HG02840 (cell line): ENCODE data around the gene MAPK8IP1.

ENCODE experiments used
- ATAC-seq: cut with Tn5 transposase; IDR thresholded peaks from one replicate; pipeline ENCODE4 v1.9.1; 2021; ENCODE audit warnings: mild to moderate bottlenecking, moderate library complexity, moderate number of reproducible peaks; ENCODE audit not compliant: unreplicated experiment, low FRiP score

The MAPK8IP1 gene

DNA sequence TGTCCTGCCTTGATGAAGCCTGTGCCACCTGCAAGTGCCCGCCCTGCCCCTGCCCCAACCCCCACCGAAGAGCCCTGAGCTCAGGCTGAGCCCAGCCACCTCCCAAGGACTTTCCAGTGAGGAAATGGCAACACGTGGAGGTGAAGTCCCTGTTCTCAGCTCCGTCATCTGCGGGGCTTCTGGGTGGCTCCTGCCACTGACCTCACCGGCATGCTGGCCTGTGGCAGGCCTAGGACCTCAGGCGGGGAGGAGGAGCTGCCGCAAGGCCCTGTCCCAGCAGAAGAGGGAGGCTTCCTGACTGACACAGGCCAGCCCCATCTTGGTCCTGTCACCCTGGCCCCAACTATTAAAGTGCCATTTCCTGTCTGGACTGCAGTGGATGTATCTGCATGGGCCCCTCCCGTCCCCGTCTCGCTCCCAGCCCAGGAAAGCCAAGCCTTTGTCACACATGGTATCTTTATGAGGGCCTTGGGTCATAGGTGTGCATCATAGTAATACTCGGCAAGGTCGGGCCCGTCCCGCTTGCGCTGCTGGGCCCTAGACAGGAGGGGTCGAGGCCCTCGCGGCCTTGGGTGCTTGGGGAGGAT lies 20.7 kb downstream of the MAPK8IP1 start:
- ATAC-seq: no peak

DNA sequence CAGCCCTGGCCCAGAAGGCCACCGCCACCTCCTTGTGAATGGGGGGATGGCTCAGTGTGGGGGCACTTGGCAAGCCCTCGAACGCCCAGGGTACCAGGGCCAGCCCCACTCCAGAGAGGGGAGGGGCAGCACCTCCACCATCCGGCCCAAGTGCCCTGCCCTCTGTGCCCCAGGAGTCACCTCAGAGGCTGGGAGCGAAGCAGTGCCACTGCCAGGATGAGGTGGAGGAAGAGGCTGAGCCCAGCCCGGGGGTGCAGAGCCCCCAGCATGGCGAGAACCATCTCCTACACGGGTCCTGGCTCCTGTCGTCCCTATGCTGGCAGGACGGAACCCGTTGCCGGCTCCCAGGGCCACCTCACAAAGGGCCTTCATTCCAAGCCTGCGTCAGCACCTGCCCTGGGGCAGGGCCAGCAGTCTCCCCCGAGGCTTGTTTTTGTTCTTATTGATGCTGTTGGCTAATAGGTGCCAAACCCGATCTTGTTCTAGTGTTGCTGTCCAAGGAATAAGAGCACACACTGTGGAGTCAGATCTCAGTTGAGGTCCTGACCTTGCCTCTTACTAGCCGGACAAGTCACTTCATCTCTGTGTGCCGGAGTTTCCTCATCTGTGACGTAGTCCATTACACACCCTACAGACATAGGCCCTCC lies 21.6 kb downstream of the MAPK8IP1 start, which contains the start of gene FREY1:
FREY1 (minus strand) TSS at position 307 of the 647 bp plus-strand sequence; CDS start at position 281, 26 bp downstream.
- no peak for ATAC-seq

DNA sequence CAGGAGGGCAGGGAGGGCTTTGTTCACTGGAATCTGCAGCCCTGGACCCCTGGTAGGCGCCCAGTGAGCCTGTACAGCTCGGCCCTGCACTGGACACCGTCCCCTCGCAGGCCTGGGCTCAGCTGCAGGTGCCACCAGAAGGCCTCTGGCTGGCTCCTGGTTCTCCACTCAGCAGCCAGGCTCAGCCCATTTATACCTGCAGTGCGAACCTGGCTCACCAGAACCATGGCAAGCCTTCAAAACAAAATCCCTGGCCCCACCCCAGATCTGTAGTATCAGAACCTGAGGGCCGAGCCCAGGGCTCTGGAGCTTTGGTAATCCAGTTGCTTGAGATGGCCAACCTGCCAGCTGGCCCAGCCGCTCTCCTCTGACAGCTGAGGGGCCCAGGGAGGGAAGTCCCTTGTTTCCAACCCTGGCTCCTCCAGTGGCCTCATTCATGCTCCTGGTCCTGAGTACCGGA lies 22.5 kb downstream of the MAPK8IP1 start:
- ATAC-seq: no peak

DNA sequence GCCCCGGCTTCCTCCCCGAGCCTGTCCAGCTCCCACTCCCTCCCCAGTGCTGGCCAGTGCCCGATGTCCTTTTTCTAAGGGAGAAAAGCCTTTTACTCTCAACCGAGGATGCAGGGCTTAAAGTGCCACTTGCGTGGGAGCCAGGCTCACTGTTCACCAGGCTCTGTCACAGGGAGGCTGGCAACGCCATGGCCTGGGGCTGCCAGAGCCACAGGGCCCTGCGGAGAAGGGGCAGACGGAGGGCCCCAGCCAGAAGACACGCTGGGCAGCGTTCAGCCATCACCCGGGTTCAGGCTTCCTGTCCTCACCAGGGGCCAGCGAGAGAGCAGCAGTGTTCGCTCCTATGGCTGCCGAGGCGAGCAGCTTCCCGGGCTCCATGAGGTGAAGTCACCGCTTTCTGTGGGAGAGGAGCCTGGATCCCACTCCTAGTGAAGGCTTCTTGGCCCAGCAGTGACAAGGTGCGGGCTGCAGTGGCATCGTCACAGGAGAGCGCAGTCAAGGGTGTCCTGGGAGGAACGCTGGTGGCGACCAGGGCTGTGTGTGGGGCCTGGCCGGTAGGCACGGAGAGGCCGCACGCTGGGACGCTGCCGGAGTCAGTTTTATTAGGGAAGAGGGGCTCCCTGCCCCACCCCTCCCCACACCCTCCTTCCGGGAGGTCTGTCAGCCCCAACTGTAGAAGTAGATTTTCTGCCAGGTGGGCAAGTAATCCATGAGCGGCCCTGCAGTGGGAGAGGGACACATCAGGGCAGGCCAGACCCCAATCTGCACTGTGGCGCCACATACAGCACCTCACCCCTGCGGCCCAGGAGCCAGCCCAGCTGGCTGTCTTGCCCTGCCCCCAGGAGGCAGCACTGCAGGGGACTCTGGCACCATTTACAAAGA lies 24.4 kb downstream of the MAPK8IP1 start:
- no peak for ATAC-seq

DNA sequence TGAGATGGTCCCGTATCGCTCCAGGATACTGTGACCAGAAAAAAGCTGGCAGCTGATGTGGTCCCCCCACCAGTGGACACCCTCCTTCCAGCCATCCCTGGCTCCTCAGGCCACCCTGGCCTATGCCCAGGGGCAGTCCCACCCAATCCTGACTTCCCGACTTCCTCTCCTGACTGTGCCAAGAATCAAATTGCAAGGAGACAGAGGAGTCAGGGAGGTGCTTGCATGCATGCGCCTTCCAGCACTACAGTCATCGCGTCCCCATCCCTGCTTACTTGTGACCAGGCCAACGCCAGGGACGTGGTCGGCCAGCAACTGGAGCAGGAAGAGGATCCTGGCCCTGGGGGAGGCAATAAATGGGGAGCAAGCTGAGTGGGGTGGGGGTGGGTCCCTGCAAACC lies 25.2 kb downstream of the MAPK8IP1 start:
- no peak for ATAC-seq

DNA sequence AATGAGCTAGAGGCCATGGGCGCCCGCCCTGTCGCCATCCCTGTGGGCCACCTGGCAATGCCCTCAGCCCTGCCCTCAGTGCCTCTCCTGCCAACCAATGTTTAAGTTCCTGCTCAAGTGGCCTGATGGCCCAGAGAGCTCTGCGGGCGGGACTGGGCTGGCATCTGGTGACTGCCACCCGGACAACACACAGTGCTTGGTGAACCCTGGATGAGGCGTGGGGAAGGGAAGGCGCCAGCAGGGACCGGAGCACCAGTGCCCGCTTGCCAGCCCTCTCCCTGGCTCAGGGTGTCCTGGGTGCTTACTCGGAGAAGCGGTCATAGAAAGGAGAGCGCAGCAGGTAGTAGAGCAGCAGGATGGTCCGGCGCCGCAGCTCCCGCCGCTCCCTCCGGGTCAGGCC lies 28.1 kb downstream of the MAPK8IP1 start:
- no peak for ATAC-seq

DNA sequence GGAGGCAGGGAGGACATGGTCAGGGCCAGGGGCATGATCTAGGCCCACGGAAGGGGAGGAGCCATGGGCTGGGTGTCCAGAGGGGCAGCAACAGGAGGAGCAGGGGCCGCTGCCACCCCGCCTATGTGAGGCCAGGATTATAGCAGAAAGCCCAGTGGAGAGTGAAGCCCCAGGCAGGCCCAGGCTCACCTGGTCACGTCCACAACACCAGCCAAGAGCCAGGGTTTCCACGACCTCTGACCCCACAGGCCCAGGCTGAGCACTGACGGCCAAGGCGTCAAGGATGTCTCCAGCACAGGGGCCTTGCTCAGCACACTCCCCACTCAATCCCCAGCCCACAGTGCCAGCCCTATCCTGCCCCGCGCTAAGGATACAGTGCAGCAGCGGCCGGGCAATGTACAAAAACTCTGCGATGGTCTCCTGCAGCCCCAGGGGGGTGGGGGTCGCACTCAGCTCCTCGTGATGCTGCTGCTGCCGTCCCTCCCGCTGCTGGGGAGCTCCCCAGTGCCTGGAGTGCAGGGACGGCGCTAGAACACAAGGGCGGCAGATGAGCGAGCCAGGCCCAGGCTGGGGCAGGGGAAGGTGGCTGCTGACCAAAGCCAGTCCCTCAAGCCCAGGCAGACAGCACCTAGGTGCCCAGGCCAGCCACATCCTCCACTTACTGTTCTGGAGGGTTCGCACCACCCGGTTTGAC lies 28.6 kb downstream of the MAPK8IP1 start:
- ATAC-seq: no peak

DNA sequence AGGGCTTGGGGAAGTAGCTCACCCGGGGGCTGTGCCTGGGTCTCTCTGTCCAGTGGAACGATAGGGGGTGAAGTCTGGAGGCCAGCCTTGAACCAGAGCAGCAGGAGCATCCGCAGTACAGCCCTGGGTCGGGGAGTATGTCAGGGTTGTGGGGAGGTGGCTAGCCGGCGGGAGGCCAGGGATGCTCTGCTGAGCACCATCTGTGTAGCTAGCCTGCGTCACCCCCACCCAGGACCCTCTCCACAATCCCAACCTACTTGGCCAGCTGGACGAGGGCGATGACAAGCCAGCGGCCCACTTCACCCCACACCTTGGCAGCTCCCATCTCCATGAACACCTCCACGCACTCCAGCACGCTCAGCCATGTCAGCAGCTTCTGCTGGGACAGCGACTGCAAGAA lies 30.0 kb downstream of the MAPK8IP1 start:
- no peak for ATAC-seq

DNA sequence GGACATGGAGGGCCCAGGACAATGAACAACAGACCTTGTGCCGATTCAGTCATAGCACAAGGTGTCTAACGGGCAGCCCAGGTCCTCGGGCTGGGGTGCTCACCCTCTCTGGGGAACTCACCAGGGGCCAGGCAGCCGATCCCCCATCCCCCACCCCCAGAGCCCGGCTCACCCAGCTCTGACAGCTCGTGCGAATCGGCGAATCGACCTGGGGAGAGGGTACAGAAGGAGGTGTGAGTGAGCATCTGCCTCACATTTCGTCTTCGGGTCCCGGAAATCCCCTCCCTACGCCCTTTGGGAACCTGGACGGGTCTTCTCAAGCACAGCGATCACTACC lies 31.8 kb downstream of the MAPK8IP1 start:
- peak; percentile 2 for ATAC-seq

DNA sequence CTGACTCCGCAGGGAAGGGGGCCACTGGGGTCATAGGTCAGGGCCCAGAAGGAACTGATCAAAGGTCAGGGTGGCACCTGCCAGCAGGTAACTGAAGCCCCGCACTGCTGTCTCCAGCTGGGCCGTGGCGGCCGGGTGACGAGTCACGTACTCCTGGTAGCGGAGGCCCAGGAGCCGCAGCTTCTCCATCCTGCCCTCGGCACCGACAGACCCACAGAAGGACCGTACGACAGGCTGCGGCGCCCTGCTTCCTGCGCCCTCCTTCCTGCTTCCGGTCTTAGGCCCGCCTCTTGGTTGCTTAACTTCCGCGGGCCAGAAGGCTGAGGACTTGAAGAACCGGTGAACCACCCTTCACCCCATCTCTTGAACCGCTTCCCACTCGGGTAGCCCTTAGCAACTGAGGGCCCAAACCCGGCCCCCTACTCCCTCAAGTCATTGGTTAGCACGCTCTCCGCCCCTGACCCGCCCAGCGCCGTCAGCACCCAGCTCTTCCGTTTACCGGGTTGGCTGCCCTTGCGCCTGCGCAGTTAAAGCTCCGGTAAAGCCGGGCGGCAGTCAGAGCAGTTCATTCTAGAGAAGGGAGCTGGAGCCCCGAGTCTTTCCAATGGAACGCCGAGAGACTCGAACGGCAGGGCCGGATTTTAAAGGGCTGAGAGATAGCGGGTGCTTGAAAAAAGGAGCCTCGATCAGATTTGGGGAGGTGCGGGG lies 32.3 kb downstream of the MAPK8IP1 start, which contains the start of gene PEX16:
PEX16 (minus strand) TSS at position 255 of the 708 bp plus-strand sequence; CDS start at position 189, 66 bp downstream.
- peak; percentile 90 for ATAC-seq

DNA sequence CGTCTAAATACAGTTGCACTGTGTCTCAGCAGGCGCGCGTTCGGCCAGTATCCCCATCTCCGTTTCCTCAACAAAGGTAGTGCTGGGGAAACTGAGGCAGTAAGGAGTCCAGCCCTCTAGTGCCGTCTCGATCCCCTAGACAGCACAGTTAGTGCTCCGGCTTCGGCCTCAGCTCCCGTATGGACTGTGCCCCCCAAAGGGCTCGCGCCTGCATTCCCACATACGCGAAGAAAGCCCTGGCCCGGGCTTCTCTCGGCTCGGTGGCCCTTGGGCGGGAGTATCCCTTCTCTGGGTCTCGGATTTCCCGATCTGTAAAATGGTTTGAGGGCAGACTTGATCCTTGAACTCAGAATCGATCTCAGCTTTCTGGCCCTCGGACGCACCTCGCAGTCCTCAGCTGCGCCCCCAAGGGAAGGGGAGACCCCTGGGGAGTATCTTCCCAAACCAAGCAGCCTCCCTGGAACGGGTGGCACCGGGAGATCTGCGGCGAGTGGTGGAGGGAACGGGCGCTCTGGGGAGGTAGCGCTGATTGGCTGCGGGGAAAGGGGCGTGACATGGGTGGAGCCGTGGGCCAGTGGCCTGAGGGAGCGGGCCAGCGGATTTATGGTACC lies 33.0 kb downstream of the MAPK8IP1 start:
- ATAC-seq: no peak

DNA sequence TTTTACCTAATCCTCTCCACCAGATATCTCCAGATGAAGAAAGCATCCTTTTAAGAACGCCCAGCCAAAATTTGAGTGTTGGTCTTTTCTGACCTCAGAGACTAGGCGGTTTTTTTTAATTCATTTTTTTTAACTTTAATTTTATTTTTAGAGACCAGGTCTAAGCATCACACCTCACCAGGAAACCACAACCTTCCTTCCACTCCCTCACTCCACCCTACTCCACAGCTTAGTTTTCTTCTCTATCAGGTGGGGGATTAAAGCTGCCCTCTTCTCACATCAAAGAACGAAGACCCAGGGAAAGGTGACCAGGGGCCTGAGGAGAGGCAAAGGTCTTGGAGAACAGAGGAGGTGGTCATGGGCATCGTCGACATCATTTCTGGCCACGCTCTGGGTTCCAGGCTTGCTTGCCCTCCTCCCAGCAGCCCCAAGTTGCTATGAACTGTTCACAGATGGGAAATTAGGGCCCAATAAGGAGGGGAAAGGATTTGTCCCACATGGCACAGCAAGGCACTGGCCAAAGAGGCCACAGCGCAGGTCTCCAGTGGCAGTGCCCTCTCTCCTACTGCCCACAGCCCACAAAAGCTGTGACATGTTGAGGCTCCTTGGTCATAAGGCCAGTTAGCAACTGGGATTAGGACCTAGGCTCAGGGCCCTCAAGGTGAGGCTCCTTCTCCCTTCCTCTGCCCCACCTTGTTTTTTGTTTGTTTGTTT lies 33.7 kb downstream of the MAPK8IP1 start:
- no peak for ATAC-seq

DNA sequence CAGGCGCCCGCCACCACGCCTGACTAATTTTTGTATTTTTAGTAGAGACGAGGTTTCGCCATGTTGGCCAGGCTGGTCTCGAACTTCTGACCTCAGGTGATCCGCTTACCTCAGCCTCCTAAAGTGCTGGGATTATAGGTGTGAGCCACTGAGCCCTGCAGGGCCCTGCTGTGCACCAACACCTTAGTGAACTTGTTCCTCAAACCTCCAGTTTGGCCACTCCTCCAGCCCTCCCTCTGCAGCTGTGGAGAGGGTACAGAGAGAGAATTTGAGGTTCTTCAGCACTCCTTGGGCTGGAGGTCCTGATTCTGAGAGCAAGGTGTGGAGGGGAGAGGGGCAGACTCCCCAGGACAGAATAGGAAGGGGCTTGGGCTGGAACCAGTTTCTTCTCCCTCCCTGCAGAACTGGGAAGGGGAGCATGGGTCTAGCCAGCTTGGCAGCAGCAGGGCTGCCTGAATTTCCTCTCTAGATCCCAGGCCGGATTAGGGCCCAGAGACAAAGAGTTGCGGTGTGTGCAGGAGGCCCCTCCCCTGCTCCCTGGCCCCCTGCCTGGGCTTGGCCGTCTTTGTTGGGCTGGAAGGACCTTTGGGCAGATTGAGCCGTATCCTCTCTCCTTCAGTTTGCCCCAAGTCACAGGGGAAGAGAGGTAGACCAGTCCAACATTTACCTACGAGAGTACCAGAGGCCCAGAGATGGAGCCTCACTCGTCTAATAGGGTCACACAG lies 34.5 kb downstream of the MAPK8IP1 start:
- no peak for ATAC-seq

DNA sequence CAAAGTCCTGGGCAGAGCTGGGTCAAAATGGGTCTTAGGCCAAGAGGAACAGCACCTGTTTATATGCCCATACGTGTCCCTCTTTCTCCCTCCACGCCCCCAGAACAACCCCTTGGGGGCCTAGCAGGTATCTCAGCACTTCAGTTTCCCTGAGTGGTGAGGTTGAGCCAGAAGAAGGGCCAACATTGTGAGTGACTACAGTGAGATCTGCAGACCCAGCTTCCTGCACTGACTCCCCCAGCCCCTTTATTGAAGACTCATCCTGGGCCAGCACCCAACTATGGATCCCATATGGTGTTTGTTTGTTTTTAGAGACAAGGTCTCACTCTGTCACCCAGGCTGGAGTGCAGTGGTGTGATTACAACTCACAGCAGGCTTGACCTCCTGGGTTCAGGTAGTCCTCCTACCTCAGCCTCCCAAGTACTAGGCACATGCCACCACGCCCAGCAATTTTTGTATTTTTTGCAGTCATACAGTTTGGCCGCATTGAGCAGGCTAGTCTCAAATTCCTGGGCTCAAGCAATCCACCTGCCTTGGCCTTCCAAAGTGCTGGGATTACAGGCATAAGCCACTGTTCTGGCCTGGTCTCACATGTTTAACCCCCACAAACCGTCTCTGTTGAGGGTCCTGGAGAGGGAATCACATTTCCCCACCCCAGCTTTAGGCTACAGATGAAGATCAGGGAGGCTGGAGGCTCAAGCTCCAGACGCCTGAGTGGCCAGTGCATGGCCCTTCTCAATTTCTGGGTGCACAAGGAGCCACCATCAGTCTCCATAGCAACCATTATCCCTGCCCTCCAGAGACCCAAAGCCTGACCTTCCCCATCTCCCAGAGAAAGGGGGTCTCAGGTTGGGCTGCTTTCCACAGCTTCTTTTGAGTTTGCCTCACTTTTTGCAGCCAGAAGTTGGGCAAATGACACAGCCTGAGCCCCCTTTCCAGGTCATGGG lies 35.4 kb downstream of the MAPK8IP1 start:
- ATAC-seq: no peak

DNA sequence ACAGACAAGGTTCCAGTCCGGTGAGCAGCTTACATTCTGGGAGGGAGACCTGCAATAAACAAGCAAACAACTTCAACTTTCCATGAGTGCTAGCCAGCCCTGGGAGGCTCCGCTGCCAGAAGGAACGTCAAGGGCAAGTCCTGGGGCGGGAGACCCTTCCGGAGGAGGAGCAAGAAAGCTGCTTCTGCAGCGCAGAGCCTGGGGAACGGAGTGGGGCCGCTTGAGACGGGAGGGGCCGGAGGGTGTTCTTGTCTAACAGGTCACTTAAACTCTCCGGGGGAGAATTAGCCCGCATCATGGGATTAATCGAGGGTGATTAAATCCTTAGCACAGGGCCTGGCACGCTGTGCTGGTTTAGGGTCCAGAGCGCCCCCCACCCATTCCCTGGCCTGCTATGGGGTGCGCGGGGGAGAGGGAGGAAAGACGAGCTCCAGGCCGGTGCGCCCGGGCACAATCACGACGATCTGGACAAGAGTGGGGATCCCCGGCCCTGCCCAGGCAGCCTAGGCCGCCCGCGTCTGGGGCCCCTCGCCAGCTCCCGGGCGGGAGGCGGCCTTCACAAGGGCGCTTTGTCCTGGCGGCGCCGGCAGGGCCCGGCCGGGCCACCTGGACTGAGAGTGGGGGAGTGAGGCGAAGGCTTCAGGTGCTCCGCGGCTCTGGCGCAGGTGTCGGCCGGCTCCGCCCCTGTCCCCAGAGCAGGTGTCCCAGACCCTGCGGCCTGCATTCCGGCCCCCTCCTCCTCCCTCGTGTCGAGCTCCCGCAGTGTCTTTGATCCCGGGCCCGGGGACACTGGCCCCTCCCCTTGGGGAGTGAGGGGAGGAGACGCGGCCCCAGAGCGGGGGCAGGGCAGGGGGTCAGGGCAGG lies 36.3 kb downstream of the MAPK8IP1 start:
- no peak for ATAC-seq

DNA sequence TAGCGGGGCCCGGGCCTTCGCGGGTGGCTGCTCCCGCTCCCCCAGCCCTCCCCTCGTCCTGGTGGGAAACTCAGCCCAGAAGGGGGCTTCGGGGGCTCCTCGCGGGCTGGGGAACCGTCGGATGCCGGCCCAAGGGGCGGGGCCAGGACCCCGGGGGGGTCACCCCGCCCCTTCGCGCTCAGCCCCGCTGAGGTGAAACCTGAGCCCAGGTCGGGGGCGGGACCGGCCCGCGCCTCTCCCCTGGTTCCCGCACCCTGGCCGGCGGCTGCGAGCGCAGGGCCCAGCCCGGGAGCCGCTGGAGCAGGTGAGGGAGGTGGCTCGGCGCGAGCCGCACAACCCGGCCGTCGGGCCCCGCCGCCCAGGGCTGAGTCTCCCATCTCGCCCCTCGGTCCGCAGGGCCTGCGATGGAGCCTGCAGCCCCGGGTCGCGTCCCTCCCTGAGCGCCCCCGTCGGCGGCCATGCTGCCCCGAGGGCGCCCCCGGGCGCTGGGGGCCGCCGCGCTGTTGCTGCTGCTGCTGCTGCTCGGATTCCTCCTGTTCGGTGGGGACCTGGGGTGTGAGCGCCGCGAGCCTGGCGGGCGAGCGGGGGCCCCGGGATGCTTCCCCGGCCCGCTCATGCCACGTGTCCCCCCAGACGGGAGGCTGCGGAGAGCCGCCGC lies 37.1 kb downstream of the MAPK8IP1 start, which contains the start of gene LARGE2:
LARGE2 (plus strand) TSS at position 232 of the 658 bp plus-strand sequence; CDS start at position 459, 227 bp downstream.
- ATAC-seq: no peak
